MG63 (cell line): ENCODE data around the gene MCTP1. TPM values are rescaled to one million over a fixed set of nuclear protein-coding genes. Genes with fewer than 3 reads are reported as not detected.
"Not testable (repeated sequence)": the region's sequence is repeated elsewhere in the genome, so short reads cannot be mapped to it uniquely, and the experiment has no call there.

Source experiments
- DNase-seq: peaks from one replicate; pipeline ENCODE4 v3.0.0-alpha.2; 2020
- H3K27me3 ChIP-seq: fragments of 250-450 bp; sonication (Bioruptor Pico); 2 replicates; pipeline ENCODE4 v1.5.1; 2020; ENCODE audit warnings: mild to moderate bottlenecking, moderate library complexity
- H3K36me3 ChIP-seq: fragments of 250-450 bp; sonication (Bioruptor Pico); 2 replicates; pipeline ENCODE4 v1.5.1; 2020; ENCODE audit warnings: mild to moderate bottlenecking, moderate library complexity
- H3K4me3 ChIP-seq: fragments of 250-450 bp; sonication (Bioruptor Pico); 2 replicates; pipeline ENCODE4 v1.5.1; 2020; ENCODE audit warnings: mild to moderate bottlenecking, moderate library complexity
- H3K9me3 ChIP-seq: fragments of 250-450 bp; sonication (Bioruptor Pico); 2 replicates; pipeline ENCODE4 v1.5.1; 2020; ENCODE audit warnings: mild to moderate bottlenecking, moderate library complexity
- total RNA-seq: library from RNA; depleted of rRNA; stranded (reverse); fragments of >200 nt; shearing (Covaris generic); gene quantifications from 2 replicates; pipeline ENCODE4 v1.2.3, GENCODE V29; 2014; ENCODE audit warnings: low replicate concordance

The MCTP1 gene
- total RNA-seq, 1 experiment from 2014 or later = 3.1 TPM

DNA sequence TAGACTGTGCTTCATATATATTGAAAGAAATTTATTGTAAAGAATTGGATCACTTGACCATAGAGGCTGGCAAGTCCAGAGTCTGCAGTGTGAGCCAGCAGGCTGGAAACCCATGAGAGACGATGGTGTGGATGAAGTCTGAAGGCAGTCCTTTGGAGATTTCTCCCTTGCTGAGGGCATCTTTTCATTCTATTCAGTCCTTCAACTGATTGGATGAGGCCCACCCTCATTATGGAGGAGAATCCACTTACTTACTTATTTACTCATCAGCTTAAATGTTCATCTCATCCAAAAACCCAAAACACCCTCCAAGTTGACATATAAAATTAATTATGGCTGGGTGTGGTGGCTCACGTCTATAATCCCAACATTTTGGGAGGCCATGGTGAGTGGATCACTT is 62.1 kb downstream of the MCTP1 start:
- Histone ChIP-seq H3K27me3 (peaks cover 5% of the 10 kb centered on the region; the same call in 1 of the 2 replicates), H3K36me3 (no peaks in the 10 kb centered on the region), H3K4me3 (no peak overlapping the region), H3K9me3 (no peaks in the 10 kb centered on the region; the same call in 1 of the 2 replicates)
- no peak for DNase-seq

DNA sequence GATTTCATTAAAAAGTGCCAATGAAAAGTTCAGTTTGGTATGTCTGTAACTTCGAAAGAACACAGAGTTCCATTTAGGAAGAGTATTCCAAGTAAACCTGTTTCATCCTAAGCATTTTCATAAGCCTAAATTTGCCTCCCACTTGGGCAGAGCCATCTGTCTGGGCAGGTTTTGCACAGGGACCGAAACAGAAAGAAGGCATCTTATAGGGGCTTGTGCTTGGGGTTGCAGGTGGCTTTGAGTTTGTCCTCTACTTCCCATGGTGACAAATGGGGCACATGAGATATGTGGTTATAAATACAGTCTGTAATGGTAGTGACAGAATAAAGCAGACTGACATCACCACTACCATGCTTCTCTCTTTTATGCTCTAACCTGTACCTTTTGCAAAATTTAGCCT is 63.7 kb downstream of the MCTP1 start:
- no peak for DNase-seq
- Histone ChIP-seq H3K9me3 (no peaks in the 10 kb centered on the region), H3K4me3 (no peak overlapping the region), H3K36me3 (no peaks in the 10 kb centered on the region), H3K27me3 (peaks cover 5% of the 10 kb centered on the region; the same call in 1 of the 2 replicates)

DNA sequence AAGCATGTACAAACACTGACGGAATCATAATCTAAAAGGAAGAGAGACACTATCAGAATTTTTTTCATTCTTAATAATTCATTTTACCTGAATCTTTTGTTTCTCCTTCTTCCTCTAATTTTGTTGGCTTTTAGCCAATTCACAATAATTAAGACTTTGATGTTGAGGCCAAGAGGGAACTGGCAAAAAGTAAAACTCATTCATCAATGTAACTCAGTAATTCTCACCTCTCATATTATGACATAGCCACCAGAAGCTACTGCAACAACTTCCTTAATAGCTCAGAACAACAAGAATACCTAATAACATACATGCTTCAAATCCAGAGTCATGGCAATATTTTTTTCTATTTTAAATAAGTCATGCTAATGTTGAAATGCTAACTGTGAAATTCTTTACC is 64.5 kb downstream of the MCTP1 start:
- DNase-seq = no peak
- H3K9me3 ChIP-seq = no peaks in the 10 kb centered on the region
- no peaks in the 10 kb centered on the region for H3K36me3 ChIP-seq
- no peak overlapping the region for H3K4me3 ChIP-seq
- H3K27me3 ChIP-seq = peaks cover 5% of the 10 kb centered on the region; the same call in 1 of the 2 replicates

DNA sequence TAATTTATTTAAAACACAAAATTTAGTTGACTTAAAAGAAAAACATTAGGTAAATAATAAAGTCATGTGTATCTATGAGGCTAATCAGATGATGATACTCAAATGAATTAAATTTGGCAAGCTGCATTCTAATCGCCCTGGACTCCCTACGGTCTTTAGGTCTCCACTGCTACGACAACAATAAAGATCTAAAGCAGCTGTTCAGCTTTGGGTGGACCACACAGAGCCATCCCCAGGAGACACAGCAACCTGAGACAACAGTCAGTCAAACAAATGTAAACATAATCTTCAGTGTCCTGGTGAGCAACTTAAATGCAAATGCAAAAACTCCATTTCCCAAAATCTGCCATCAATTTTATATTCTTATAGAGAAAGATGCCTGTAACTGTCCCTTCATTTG is 65.5 kb downstream of the MCTP1 start:
- Histone ChIP-seq H3K36me3 (no peaks in the 10 kb centered on the region), H3K9me3 (no peaks in the 10 kb centered on the region), H3K4me3 (no peak overlapping the region), H3K27me3 (0 out of 2 replicates have a peak, but pooled peaks cover 2% of the 10 kb centered on the region)
- no peak for DNase-seq

DNA sequence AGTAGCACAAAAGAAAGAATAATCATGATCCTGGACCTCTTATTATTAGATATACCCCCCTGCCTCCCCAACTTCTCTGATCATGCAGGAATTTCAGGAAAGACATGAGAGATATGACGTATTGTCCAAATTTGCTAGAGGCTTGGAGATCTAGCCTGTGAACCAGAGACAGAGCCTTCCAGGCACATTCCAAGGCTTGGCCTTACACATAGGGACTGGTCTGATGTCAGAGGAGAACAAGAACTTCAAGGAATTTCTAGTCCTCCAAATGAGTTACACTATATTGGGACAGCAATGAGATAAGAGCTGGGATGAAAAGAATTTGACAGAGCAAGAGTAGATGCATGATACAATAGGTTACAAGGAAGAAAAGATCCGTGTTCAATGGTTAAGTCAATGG is 67.0 kb downstream of the MCTP1 start:
- Histone ChIP-seq H3K4me3 (no peak overlapping the region), H3K36me3 (no peaks in the 10 kb centered on the region), H3K27me3 (0 out of 2 replicates have a peak, but pooled peaks cover 2% of the 10 kb centered on the region), H3K9me3 (no peaks in the 10 kb centered on the region)
- DNase-seq = no peak

DNA sequence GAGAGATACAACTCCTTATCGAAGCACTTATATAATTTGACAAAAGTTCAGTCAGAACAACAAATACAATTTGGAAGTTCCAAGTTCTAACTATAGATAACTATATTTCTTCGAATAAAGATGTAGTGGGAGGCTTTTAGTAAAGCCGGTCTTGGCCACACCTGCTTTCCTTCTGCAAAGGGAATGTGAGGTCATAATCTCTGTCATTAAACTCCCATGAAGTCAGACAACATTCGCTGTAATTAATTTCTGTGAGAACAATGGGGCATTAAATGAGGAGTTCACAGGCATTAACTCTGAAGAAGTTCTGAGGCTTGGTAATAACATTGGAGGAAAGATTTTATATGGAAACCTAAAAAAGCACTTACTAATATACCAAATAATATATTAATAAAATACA is 67.5 kb downstream of the MCTP1 start:
- no peak overlapping the region for H3K4me3 ChIP-seq

DNA sequence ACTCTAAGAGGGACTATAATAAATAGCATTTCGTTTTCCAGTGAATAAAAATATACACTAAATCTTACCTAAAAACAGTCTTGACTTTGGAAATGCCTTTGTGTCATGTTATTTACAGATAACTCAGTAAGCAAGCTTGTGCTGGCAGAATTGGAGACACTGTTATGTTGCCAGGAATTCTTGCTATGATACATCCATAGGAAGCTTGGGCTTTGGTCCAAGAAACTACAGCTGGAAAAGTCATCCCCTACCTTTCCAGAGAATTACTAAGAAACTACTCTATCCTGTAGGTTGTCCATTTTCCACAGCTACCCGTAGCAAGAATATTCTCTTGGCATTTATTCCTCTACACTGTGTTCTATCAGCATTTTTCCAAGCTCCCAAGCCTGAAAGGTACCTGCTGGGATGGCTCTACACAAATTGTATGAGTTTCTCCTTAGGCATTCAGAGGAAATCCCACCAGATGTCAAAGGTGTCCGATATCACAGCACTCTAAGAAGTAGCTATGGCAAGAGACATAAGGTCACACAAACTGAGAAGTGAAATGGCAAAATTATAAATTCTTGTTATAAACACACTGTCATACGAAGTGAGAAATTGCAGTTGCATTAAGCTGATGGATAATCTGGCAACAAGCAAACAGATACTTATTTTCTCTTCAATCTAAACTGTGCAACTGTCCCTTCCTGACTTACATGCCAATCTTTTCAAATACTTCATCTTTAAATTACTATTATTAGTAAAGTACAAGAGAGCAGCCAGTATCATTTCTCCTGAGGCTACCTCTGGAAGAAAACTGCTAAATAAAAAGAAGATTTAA is 68.5 kb downstream of the MCTP1 start:
- DNase-seq = peak; percentile 11

More for the DNA sequence above, 67.5 kb downstream of the MCTP1 start:
- Histone ChIP-seq H3K27me3 (0 out of 2 replicates have a peak, but pooled peaks cover 2% of the 10 kb centered on the region), H3K9me3 (no peaks in the 10 kb centered on the region), H3K36me3 (no peaks in the 10 kb centered on the region)
- no peak for DNase-seq

DNA sequence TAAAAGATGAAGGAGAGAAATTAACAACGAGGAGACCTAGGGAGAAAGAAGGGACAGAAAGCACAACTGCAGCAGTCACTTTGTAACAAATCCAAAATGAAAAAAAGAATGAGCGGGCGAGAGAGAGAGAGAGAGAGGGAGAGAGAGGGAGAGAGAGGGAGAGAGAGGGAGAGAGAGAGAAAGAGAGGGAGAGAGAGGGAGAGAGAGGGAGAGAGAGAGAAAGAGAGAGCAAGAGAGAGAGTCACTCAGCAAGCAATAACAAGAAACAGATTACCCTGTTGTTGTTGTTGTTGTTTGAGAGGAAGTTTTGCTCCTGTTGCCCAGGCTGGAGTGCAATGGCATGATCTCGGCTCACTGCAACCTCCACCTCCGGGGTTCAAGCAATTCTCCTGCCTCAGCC is 77.1 kb downstream of the MCTP1 start:
- not testable (repeated sequence) for DNase-seq, H3K36me3 ChIP-seq, H3K9me3 ChIP-seq, H3K27me3 ChIP-seq, H3K4me3 ChIP-seq

More for the DNA sequence above, 68.5 kb downstream of the MCTP1 start:
- Histone ChIP-seq H3K27me3 (0 out of 2 replicates have a peak, but pooled peaks cover 2% of the 10 kb centered on the region), H3K4me3 (no peak overlapping the region), H3K9me3 (no peaks in the 10 kb centered on the region), H3K36me3 (no peaks in the 10 kb centered on the region)

DNA sequence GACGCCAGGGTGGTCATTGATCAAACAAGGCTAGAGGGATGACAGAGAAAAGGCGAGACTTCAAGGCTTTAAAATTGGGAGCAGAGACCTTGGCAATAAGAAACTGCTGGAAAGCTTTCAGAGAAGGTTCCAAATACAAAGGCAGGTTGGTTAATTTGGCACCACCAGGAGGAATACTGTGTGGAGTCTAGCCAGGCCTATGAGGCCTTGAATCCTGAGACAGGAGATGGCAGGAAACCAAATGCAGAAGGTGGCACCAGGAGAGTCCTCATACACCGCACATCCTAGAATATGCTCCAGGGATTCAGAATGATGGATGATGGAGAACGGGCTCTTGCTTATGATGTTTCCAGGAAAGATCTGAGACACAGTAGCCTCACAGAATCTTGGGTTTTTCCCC is 90.0 kb downstream of the MCTP1 start:
- H3K27me3 ChIP-seq = peaks cover 5% of the 10 kb centered on the region; the same call in 1 of the 2 replicates
- H3K4me3 ChIP-seq = no peak overlapping the region
- no peaks in the 10 kb centered on the region for H3K36me3 ChIP-seq
- no peak for DNase-seq
- H3K9me3 ChIP-seq = no peaks in the 10 kb centered on the region

DNA sequence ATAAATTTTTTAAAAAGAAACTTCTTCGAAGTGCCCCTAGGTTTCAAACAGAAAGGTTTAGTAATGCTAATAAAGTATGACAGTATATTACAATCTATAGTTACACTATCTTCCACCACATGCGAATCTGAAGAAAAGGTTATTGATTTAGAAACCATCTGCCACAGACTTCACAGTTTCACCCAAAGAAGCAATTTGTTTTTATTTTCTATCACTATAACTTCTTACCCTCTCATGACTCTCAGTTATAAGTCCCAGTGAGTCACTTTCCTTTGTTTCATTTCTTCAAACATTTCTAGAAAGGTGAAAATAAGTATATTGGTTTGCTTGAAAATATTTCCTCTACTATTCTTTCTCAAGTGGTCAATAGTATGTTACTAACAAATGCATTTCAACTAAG is 93.6 kb downstream of the MCTP1 start:
- no peaks in the 10 kb centered on the region for H3K9me3 ChIP-seq
- no peak overlapping the region for H3K4me3 ChIP-seq
- 0 out of 2 replicates have a peak, but pooled peaks cover 8% of the 10 kb centered on the region for H3K27me3 ChIP-seq
- no peak for DNase-seq
- no peaks in the 10 kb centered on the region for H3K36me3 ChIP-seq

DNA sequence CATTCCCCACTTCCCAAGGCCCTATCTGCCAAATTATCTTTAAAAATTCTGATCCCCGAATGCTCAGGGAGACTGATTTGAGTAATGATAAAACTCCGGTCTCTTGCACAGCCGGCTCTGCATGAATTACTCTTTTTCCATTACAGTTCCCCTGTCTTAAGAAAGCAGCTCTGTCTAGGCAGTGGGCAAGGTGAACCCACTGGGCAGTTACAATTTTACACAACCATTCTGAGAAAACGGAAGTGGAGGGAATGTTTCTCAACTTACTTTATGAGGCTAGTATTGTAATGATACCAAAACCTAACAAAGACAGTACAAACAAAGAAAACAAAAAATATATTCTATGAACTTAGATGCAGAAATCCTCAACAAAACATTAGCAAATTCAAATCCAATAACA is 100.0 kb downstream of the MCTP1 start:
- Histone ChIP-seq H3K4me3 (no peak overlapping the region), H3K9me3 (no peaks in the 10 kb centered on the region), H3K27me3 (peaks cover 12% of the 10 kb centered on the region), H3K36me3 (no peaks in the 10 kb centered on the region)
- DNase-seq = no peak

DNA sequence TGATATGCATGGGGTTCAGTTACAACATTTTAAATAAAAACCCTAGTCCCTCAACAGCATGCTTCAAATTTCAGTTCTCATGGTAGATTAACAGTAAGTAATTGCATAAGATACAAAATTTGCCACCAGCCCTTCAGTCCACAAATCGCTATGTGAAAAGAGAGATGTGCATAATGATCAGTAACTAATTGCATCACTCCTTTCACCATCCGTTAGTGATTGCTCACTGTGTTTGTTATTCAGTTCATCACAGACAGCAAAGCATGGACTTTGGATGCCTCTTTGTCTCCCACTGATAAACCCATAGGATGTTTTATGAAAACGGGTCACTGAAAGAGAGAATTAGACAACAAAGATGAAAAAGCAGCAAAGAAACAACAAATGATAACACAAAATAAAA is 103.2 kb downstream of the MCTP1 start:
- Histone ChIP-seq H3K27me3 (peaks cover 4% of the 10 kb centered on the region), H3K36me3 (no peaks in the 10 kb centered on the region), H3K4me3 (no peak overlapping the region), H3K9me3 (no peaks in the 10 kb centered on the region)
- DNase-seq = no peak

DNA sequence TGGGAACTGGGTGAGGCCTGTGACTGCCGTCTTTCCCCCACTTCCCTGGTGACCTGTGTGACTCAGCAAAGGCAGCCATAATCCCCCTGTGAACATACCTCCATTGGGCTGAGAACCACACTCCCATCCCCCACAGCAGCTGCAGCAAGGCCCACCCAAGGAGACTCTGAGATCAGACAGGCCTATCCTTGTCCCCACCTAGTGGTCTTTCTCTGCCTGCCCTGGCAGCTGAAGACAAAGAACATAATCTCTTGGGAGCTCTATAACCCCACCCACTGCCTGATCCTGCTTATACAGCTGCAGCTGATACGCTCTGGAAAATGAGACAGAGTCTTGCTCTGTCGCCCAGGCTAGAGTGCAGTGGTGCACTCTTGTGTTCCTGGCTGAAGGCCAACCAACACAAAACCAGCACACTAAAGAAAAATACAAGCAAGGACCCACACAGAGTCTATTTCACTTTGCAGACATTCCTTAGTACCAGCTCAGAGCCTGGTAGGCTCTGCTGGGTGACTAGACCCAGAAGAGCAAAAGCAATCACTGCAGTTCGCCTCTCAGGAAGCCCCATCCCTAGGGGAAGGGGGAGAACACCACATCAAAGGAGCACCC is 106.7 kb downstream of the MCTP1 start:
- Histone ChIP-seq H3K4me3 (no peak overlapping the region), H3K36me3 (no peaks in the 10 kb centered on the region), H3K9me3 (no peaks in the 10 kb centered on the region), H3K27me3 (no peaks in the 10 kb centered on the region; the same call in none of the 2 replicates)
- peak; percentile 2 for DNase-seq

DNA sequence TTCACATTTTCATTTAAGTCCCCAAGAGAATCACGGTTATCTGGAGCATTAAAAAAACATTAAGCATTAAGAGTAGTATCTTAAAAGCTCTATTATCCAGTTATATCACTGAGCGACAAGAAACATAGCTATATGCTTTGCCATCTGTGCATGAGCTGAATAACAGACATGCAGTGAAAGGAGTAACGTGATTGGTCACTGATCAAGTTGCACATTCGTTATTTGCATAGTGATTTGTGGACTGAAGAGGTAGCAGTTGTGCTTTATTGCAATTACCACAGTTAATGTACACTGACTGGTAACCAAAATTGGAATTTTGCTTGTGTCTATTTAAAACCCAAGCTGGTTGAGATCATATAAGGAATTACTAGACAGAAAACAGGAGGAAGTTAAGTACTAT is 107.4 kb downstream of the MCTP1 start:
- no peaks in the 10 kb centered on the region; the same call in none of the 2 replicates for H3K27me3 ChIP-seq
- H3K4me3 ChIP-seq = no peak overlapping the region
- H3K36me3 ChIP-seq = no peaks in the 10 kb centered on the region
- no peak for DNase-seq
- H3K9me3 ChIP-seq = no peaks in the 10 kb centered on the region

DNA sequence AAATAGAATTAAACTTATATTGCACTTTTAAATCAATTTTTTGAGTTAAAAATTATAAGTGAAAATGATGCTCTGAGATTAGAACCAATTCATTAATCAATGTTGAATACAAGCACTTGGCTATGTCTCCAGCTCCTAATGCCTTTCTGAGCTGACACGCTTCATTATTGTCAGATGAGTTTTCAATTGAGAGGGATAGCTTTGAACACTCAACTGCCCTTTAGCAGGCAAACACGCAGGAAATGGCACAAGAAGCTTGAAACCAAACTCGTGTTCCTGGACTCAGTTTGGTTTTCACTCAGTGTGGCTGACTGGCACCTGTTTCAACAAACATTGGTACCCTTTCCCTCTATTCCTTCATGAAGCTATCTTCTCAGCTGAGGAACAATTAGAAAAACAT is 109.8 kb downstream of the MCTP1 start:
- no peak for DNase-seq
- Histone ChIP-seq H3K4me3 (no peak overlapping the region), H3K9me3 (no peaks in the 10 kb centered on the region; the same call in 1 of the 2 replicates), H3K27me3 (no peaks in the 10 kb centered on the region), H3K36me3 (no peaks in the 10 kb centered on the region)

DNA sequence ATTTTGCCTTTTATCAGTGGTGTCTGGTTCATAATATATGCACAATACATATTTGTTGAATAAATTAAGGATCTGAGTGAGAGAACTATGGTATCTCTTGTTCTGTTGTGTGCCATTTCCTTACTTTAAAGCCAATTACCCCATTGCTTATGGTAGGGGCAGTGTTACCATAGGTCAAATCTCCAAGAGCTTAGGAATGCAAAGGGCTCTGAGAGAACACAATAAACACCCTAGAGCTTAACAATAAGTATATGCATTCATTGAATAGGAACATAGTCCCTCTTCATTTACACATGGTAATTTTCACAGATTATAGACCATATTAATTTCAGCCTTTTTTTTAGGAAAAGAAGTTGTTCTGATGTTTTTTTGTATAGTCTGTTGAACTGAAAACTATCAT is 112.2 kb downstream of the MCTP1 start:
- no peaks in the 10 kb centered on the region for H3K27me3 ChIP-seq
- no peak for DNase-seq

DNA sequence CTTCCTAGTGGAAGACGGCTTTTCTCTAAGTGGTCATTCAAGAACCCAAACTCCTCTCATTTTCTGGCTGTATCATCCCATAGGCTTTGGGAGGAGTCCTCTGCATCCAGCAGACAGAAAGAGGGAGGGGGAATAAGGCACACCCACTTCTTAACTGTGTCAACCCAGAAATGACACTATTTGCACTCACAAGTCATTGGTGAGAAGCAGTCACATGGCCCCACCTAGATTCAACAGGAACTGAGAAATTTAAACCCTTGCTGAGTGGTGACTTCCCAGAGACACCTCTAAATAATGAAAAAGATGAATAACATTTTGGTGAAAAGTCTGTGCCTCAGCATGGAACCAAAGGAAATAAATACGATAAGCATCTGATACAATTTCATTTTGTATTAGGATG is 120.0 kb downstream of the MCTP1 start:
- no peak for DNase-seq
- Histone ChIP-seq H3K27me3 (0 out of 2 replicates have a peak, but pooled peaks cover 2% of the 10 kb centered on the region), H3K36me3 (no peaks in the 10 kb centered on the region), H3K9me3 (no peaks in the 10 kb centered on the region), H3K4me3 (no peak overlapping the region)

More for the DNA sequence above, 112.2 kb downstream of the MCTP1 start:
- Histone ChIP-seq H3K36me3 (no peaks in the 10 kb centered on the region), H3K9me3 (no peaks in the 10 kb centered on the region; the same call in 1 of the 2 replicates), H3K4me3 (no peak overlapping the region)
